ENCODE measurements around the gene SLC2A14. TPM values are rescaled to one million over a fixed set of nuclear protein-coding genes. Genes with fewer than 3 reads are reported as not detected.
"Not testable (repeated sequence)": the region's sequence is repeated elsewhere in the genome, so short reads cannot be mapped to it uniquely, and the experiment has no call there.

The SLC2A14 gene
- under 1 TPM; 0.12 to 0.19 TPM for total RNA-seq

- H3K4me3 Mint-ChIP-seq: no peak within 1 kb of the TSS
- H3K36me3 Mint-ChIP-seq (ENCODE audit: low read depth): peaks cover 2% of the 10 kb centered on the region
- H3K4me1 Mint-ChIP-seq: peaks cover 3% of the 10 kb centered on the region
- ChIA-PET CTCF (no interaction called here), POLR2A (no interaction called here)
- no peak for DNase-seq
- H3K27ac Mint-ChIP-seq: no peak within 1 kb of the TSS
- no peaks in the 10 kb centered on the region for H3K9me3 Mint-ChIP-seq
- H3K27me3 Mint-ChIP-seq: peaks cover 37% of the 10 kb centered on the region
Observed at GRCh38 chr12:7872566-7873319, at the start of gene SLC2A14. TSS of gene SLC2A14 (minus strand) at chr12:7872915. CDS start at chr12:7869880, 3,035 bp downstream.

GRCh38 chr12:7921181-7921580 lies 48.5 kb upstream of the SLC2A14 start:
- H3K4me3 Mint-ChIP-seq, H3K9me3 Mint-ChIP-seq, H3K27ac Mint-ChIP-seq, POLR2A ChIA-PET, H3K27me3 Mint-ChIP-seq, DNase-seq: not testable (repeated sequence)
- Mint-ChIP-seq H3K4me1 (peaks cover 41% of the 10 kb centered on the region), H3K36me3 (ENCODE audit: low read depth) (peaks cover 65% of the 10 kb centered on the region)
- CTCF ChIA-PET: interaction anchor here (0.6 kb wide), 3 partner anchors 11 to 24 kb away, joined by 3 to 4 read pairs (median 4); no protein-coding TSS in a partner anchor

- H3K27me3 Mint-ChIP-seq: not testable (repeated sequence)
Observed at GRCh38 chr12:7918268-7918590, 45.5 kb upstream of the SLC2A14 start.

GRCh38 chr12:7917392-7918267 lies 44.9 kb upstream of the SLC2A14 start:
- H3K4me1 Mint-ChIP-seq: peaks cover 29% of the 10 kb centered on the region
- DNase-seq: no peak
- POLR2A ChIA-PET: no interaction called here
- no peak overlapping the region for H3K27ac Mint-ChIP-seq
- H3K9me3 Mint-ChIP-seq: no peaks in the 10 kb centered on the region
- CTCF ChIA-PET: interaction anchor here (1.1 to 1.6 kb wide), 4 partner anchors 9 to 77 kb away, joined by 3 to 5 read pairs (median 5); no protein-coding TSS in a partner anchor
- no peak overlapping the region for H3K4me3 Mint-ChIP-seq
- peaks cover 49% of the 10 kb centered on the region for H3K36me3 Mint-ChIP-seq (ENCODE audit: low read depth)
- H3K27me3 Mint-ChIP-seq: no peaks in the 10 kb centered on the region

More at GRCh38 chr12:7918268-7918590, 45.5 kb upstream of the SLC2A14 start:
- ChIA-PET CTCF (interaction anchor here (1.1 to 1.6 kb wide), 4 partner anchors 9 to 77 kb away, joined by 3 to 5 read pairs (median 5); no protein-coding TSS in a partner anchor), POLR2A (interaction anchor here (0.7 kb wide), 1 partner anchor 42 kb away, joined by 3 read pairs; no protein-coding TSS in a partner anchor)
- Mint-ChIP-seq H3K4me1 (peaks cover 29% of the 10 kb centered on the region), H3K36me3 (ENCODE audit: low read depth) (peaks cover 51% of the 10 kb centered on the region)
- not testable (repeated sequence) for DNase-seq, H3K4me3 Mint-ChIP-seq, H3K9me3 Mint-ChIP-seq, H3K27ac Mint-ChIP-seq

- Mint-ChIP-seq H3K9me3 (no peaks in the 10 kb centered on the region), H3K4me1 (peaks cover 27% of the 10 kb centered on the region), H3K4me3 (no peak overlapping the region), H3K27ac (peak overlapping the region; percentile 57), H3K27me3 (no peaks in the 10 kb centered on the region), H3K36me3 (ENCODE audit: low read depth) (peaks cover 43% of the 10 kb centered on the region)
- ChIA-PET POLR2A (no interaction called here), CTCF (no interaction called here)
- no peak for DNase-seq
Observed at GRCh38 chr12:7916936-7917335, 44.2 kb upstream of the SLC2A14 start.

- Mint-ChIP-seq H3K27me3 (no peaks in the 10 kb centered on the region), H3K36me3 (ENCODE audit: low read depth) (peaks cover 32% of the 10 kb centered on the region), H3K27ac (no peak overlapping the region), H3K4me3 (no peak overlapping the region), H3K4me1 (peaks cover 23% of the 10 kb centered on the region), H3K9me3 (no peaks in the 10 kb centered on the region)
- DNase-seq: no peak
- POLR2A ChIA-PET: no interaction called here
- CTCF ChIA-PET: no interaction called here
Observed at GRCh38 chr12:7915661-7916403, 43.1 kb upstream of the SLC2A14 start.

GRCh38 chr12:7910106-7910505 lies 37.4 kb upstream of the SLC2A14 start:
- H3K4me3 Mint-ChIP-seq; H3K4me1 Mint-ChIP-seq; H3K27ac Mint-ChIP-seq; H3K36me3 Mint-ChIP-seq (ENCODE audit: low read depth); POLR2A ChIA-PET; H3K27me3 Mint-ChIP-seq; DNase-seq; H3K9me3 Mint-ChIP-seq: not testable (repeated sequence)
- CTCF ChIA-PET: interaction anchor here (2.2 kb wide), 1 partner anchor 9 kb away, joined by 5 read pairs; no protein-coding TSS in a partner anchor

GRCh38 chr12:7907009-7907408 lies 34.3 kb upstream of the SLC2A14 start:
- Mint-ChIP-seq H3K27ac (no peak overlapping the region), H3K27me3 (no peaks in the 10 kb centered on the region), H3K9me3 (no peaks in the 10 kb centered on the region), H3K36me3 (ENCODE audit: low read depth) (no peaks in the 10 kb centered on the region), H3K4me1 (no peaks in the 10 kb centered on the region), H3K4me3 (no peak overlapping the region)
- DNase-seq: peak; percentile 23
- POLR2A ChIA-PET: interaction anchor here (0.6 kb wide), 1 partner anchor 1524 kb away, joined by 3 read pairs; no protein-coding TSS in a partner anchor
- CTCF ChIA-PET: interaction anchor here (0.6 to 1.0 kb wide), 2 partner anchors 52 to 819 kb away, joined by 3 to 4 read pairs; no protein-coding TSS in a partner anchor

GRCh38 chr12:7906303-7906702 lies 33.6 kb upstream of the SLC2A14 start:
- CTCF ChIA-PET: interaction anchor here (1.0 kb wide), 1 partner anchor 51 kb away, joined by 3 read pairs; no protein-coding TSS in a partner anchor
- DNase-seq, POLR2A ChIA-PET: not testable (repeated sequence)

GRCh38 chr12:7905600-7906125 lies 32.9 kb upstream of the SLC2A14 start:
- H3K27me3 Mint-ChIP-seq; H3K4me3 Mint-ChIP-seq; H3K27ac Mint-ChIP-seq; H3K4me1 Mint-ChIP-seq; DNase-seq; H3K9me3 Mint-ChIP-seq; POLR2A ChIA-PET; H3K36me3 Mint-ChIP-seq (ENCODE audit: low read depth): not testable (repeated sequence)
- CTCF ChIA-PET: interaction anchor here (0.6 kb wide), 1 partner anchor 104 kb away, joined by 4 read pairs; no protein-coding TSS in a partner anchor

More at GRCh38 chr12:7906303-7906702, 33.6 kb upstream of the SLC2A14 start:
- H3K27ac Mint-ChIP-seq; H3K4me1 Mint-ChIP-seq; H3K4me3 Mint-ChIP-seq; H3K9me3 Mint-ChIP-seq; H3K36me3 Mint-ChIP-seq (ENCODE audit: low read depth); H3K27me3 Mint-ChIP-seq: not testable (repeated sequence)

GRCh38 chr12:7905071-7905470 lies 32.4 kb upstream of the SLC2A14 start:
- no peak overlapping the region for H3K4me3 Mint-ChIP-seq
- no peaks in the 10 kb centered on the region for H3K4me1 Mint-ChIP-seq
- H3K36me3 Mint-ChIP-seq (ENCODE audit: low read depth): no peaks in the 10 kb centered on the region
- H3K9me3 Mint-ChIP-seq: no peaks in the 10 kb centered on the region
- no peaks in the 10 kb centered on the region for H3K27me3 Mint-ChIP-seq
- ChIA-PET POLR2A (no interaction called here), CTCF (no interaction called here)
- H3K27ac Mint-ChIP-seq: no peak overlapping the region
- DNase-seq: no peak

- H3K36me3 Mint-ChIP-seq (ENCODE audit: low read depth); H3K4me1 Mint-ChIP-seq; H3K4me3 Mint-ChIP-seq; POLR2A ChIA-PET; H3K27me3 Mint-ChIP-seq; DNase-seq; H3K27ac Mint-ChIP-seq; H3K9me3 Mint-ChIP-seq; CTCF ChIA-PET: not testable (repeated sequence)
Observed at GRCh38 chr12:7902416-7902815, 29.7 kb upstream of the SLC2A14 start.

Data from activated CD4-positive, alpha-beta T cell treated with anti-CD3 and anti-CD28 coated beads, Interleukin-2, amount 10 ng/mL, durations not matched to agents 7 days and 5 days (primary cell).